A172 (cell line): ENCODE data around the gene ADGRE2. TPM values are rescaled to one million over a fixed set of nuclear protein-coding genes. Genes with fewer than 3 reads are reported as not detected.
"Not testable (repeated sequence)": the region's sequence is repeated elsewhere in the genome, so short reads cannot be mapped to it uniquely, and the experiment has no call there.

ENCODE experiments used
- DNase-seq: peaks from one replicate; pipeline ENCODE4 v3.0.0-alpha.2; 2015; ENCODE audit warnings: low spot score
- total RNA-seq: library from RNA; depleted of rRNA; stranded (reverse); fragments of >200 nt; shearing (Covaris generic); gene quantifications from 2 replicates; pipeline ENCODE4 v1.2.3, GENCODE V29; 2014

ADGRE2 gene
- total RNA-seq, 1 experiment from 2014 or later = 0.02 TPM

- DNase-seq = no peak
Observed at GRCh38 chr19:14779151-14779550, 791 bp upstream of the ADGRE2 start.

GRCh38 chr19:14777645-14778044 lies 715 bp downstream of the ADGRE2 start:
- DNase-seq = not testable (repeated sequence)

GRCh38 chr19:14775869-14776586 lies 2.3 kb downstream of the ADGRE2 start:
- DNase-seq = no peak

- not testable (repeated sequence) for DNase-seq
Observed at GRCh38 chr19:14775326-14775725, 3.0 kb downstream of the ADGRE2 start.

GRCh38 chr19:14774373-14774772 lies 4.0 kb downstream of the ADGRE2 start:
- no peak for DNase-seq

GRCh38 chr19:14773722-14774121 lies 4.6 kb downstream of the ADGRE2 start:
- DNase-seq = not testable (repeated sequence)

- no peak for DNase-seq
Observed at GRCh38 chr19:14772995-14773394, 5.4 kb downstream of the ADGRE2 start.

GRCh38 chr19:14772467-14772866 lies 5.9 kb downstream of the ADGRE2 start:
- no peak for DNase-seq

- no peak for DNase-seq
Observed at GRCh38 chr19:14770944-14771839, 7.2 kb downstream of the ADGRE2 start.

GRCh38 chr19:14770136-14770535 lies 8.2 kb downstream of the ADGRE2 start:
- DNase-seq = no peak

- no peak for DNase-seq
Observed at GRCh38 chr19:14769201-14769600, 9.2 kb downstream of the ADGRE2 start.

GRCh38 chr19:14768001-14768400 lies 10.4 kb downstream of the ADGRE2 start:
- no peak for DNase-seq

GRCh38 chr19:14767466-14767971 lies 10.8 kb downstream of the ADGRE2 start:
- DNase-seq = no peak

- DNase-seq = not testable (repeated sequence)
Observed at GRCh38 chr19:14765841-14766240, 12.5 kb downstream of the ADGRE2 start.

- DNase-seq = not testable (repeated sequence)
Observed at GRCh38 chr19:14765403-14765802, 13.0 kb downstream of the ADGRE2 start.

- DNase-seq = no peak
Observed at GRCh38 chr19:14764401-14764800, 14.0 kb downstream of the ADGRE2 start.

GRCh38 chr19:14763497-14764145 lies 14.7 kb downstream of the ADGRE2 start:
- no peak for DNase-seq

- DNase-seq = no peak
Observed at GRCh38 chr19:14762111-14762510, 16.2 kb downstream of the ADGRE2 start.

- no peak for DNase-seq
Observed at GRCh38 chr19:14761607-14762006, 16.8 kb downstream of the ADGRE2 start.

- no peak for DNase-seq
Observed at GRCh38 chr19:14758816-14759215, 19.5 kb downstream of the ADGRE2 start.

- no peak for DNase-seq
Observed at GRCh38 chr19:14748601-14749000, 29.8 kb downstream of the ADGRE2 start.

GRCh38 chr19:14746886-14747285 lies 31.5 kb downstream of the ADGRE2 start:
- no peak for DNase-seq
